GM19468 (cell line): ENCODE measurements around the gene CDC42BPB.

Source experiments
- ATAC-seq: cut with Tn5 transposase; IDR thresholded peaks from one replicate; pipeline ENCODE4 v1.9.1; 2021; ENCODE audit warnings: mild to moderate bottlenecking, moderate library complexity, moderate number of reproducible peaks; ENCODE audit not compliant: unreplicated experiment; ENCODE audit errors: extremely low read depth

Gene CDC42BPB

DNA sequence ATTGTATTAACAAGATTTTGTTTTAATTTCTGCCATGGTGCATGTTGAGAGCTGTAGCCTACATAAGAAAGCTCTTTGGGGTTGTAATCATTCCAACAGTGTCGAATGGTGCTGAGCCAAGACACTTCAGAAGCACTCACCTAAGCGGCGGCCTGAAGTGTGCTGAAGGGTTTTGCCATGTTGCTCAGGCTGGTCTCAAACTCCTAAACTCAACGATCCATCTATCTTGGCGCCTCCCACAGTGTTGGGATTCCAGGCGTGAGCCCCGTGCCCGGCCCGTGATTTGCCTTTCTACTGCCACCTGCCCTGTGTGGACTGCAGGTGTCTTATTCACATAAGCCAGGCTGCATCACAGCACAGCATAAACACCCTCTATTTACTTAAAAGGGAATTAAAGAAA lies 86.0 kb downstream of the CDC42BPB start:
- no peak for ATAC-seq

DNA sequence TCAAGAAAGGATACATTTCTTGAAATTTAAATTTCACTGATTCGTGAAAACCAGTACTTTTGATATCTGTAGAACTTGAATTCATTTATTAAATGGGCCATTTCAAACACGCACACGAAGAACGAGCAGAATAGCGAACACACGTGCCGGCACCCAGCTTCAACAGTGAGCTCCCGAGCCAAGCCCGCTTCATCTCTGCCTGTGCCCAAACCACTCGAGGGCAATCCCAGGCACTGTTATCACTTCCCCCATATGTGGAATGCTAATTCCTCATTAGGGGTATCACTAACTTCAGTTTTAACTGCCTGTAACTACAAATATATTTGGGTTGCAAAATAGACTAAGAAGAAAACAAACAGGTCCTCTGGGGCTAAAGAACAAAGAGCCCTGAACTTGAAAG lies 86.9 kb downstream of the CDC42BPB start:
- no peak for ATAC-seq

DNA sequence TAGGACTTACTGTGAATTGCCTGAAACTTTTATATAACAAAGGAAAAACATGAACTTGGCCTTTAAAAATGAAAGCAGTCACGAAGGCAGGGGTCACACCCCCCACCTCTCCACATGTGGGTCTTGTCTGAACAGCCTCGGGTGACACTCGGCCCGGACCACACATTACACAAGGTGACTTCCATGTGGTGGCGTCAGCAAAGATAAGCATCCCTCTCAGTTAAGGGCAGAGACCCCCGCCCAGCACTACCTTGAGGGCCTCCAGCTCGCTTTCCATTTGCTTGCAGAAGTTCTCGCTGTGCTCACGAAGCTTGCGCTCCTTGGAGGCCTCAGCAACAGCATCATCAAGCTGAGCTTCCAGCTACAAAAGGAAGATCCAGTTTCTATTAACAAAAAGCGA lies 87.4 kb downstream of the CDC42BPB start:
- no peak for ATAC-seq

DNA sequence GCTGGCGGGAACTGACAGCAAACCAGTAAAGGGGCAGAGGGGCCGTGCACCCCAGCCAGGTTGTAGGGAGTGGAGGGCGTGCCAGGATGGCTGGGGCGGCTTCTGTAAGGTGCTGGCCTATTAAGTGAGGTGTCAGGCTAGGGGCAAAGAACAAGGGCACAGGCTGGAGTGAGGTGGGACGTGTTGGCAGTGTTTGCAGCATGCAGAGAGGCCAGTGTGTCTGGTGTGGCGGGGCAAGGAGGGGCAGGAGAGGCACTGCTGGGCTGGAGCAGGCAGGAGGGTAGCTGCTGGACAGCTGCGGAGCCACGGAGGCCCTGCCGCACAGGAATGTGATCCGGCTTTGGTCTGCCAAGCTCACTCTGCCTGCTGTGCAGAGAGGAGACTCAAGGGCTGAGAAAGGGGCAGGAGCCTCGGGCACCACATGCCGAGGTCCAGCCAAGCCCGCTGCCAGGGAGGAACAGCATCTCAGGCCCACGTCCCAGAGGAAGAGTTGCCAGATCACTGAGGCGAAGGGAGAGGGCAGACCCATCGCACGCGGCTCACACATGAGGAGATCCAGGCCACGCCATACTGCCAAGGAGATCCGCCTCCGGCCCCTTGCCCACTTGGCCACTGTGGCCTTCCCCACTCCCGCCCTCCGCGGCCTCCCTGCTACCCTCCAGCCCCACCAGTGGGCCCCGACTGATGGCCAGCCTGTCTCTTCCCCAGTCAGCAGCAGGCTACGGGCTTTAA lies 88.1 kb downstream of the CDC42BPB start:
- no peak for ATAC-seq

DNA sequence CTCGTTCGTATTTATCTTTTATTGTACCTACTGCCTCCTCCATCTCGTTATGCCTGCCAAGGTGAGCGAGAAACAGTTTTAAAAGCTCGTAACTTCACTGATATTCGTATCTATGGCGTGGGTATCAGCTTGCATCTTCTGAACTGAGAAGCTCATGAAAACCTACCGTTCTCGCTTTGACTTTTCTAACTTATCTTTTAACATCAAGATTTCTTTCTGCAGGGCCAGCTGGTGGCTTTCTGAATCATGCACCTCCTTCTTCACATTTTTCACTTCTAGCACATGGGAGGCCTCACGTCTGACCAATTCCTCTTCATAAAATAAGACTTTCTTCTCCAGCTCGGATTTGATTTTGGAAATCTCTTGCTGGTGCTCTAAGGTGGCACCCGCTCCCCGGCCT lies 89.0 kb downstream of the CDC42BPB start:
- ATAC-seq = no peak

DNA sequence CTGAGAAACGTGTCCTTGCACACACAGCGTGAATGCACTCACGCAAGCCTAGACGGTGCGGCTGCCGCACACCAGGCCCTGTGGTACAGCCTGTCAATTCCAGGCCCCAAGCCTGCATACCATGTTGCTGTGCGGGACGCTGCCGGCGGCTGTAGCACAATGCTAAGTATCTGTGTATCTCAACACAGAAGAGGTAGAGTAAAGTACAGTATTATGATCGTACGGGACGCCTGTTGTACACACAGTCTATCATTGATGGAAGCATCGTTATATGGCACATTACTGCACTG lies 89.9 kb downstream of the CDC42BPB start:
- ATAC-seq = no peak

DNA sequence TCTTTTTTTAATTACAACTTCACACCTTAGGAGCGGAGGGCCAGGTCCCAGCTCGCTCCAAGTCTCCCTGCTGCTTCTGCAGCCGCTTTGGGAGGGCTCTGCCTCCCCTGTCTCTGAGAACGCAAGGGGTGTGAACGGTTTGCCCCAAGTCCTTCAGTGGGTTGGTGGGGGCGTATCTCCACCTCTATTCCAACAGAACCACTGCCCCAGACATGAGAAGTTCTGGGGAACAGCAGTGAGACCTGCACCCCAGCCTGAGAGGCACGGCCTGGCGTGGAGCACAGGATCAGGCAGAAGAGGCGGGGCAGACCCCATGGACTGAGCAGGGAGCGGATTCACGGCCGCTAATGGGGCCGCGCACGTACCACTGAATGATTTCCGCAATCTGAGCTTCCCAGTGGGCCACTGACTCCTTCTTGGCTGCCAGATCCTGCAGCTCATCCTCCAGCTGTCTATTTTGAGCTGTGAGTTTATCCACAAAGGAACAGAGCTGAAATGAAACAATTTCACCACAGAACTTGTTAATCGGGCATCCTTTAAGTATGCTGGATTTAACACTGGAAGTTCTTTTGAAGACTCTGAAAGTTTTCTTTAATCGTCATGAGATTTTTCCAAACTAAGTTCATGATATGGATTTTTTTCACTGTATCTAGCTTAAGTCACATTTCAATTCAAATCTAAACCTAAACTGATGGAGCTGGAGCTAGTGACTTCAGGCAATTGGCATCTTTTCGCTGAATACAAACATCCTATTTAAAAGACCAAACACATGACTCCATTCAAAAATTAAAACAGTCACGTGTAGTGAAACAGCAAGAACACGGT lies 90.5 kb downstream of the CDC42BPB start:
- ATAC-seq = no peak

DNA sequence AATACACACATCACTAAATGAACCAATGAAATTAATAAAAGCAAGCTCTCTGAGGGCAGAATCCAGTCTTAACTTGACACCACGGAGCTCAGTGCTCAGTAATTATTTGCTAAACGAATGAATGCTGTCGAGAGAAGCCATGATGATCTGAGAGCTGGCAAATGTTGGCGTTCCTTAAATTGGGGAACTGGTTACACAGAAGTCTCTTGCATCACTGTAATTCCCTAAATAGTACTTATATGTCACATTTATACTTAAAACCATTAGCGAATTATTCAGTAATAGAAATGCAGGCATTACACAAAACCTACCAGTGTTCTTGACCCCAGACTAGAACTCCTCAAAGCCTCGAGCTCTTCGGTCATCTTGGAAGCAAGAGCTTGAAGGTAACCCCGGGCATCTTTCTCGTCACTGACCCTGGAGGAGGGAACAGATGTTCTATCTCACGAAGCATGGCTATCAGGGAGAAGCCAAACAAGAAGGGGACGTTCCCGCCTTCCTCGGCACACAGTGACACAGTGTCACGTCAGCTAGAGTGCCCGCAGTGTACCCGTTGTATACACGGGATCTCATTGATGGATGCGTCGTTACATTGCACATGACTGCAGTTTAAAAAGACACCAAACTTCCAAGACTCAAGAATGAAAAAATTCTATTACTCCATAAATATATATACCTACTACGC lies 91.2 kb downstream of the CDC42BPB start:
- ATAC-seq = no peak

DNA sequence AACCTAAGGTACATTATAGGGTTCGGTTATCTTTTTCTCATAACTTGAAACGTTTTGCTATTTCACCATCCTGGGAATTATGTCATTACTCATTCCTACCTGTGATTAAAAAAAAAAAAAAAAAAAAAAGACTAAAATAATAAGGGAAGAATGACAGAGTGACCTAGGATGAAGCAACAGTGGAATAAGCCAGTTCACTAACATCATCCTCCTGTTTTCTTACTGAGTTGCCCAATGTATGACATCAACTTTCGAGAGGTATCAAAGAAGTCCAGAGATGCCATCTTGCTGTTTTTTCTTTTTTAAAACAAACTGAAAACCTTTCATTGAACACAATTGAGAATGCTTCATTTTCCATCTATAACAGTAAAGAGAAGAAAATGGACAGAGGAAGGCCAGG lies 92.1 kb downstream of the CDC42BPB start:
- ATAC-seq = no peak

DNA sequence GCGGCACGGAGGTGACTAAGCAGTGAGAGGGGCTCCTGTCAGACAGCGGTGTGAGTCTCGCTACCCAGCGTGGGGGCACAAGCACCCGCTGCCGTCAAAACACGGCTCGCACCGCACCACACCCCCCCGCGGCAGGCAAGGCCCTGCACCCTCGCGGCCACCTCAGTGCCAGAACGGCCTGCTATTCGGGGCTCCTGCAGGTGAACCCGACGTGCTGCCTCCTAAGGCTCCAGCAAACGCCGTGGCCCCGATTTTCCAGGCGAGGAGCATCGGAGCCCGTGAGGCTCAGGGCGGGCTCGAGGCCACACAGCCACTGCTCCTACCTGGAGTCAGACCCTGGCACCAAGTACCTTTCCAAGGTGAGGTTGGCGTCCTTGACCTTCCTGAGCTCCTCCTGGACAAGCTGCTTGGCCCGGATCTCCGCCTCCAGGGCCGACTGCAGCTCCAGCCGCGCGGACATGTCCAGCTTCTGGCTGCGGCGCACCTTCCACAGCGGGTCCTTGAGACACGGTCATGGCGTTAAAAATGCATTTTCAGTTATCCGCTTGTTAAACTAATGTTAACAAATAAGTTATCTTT lies 93.1 kb downstream of the CDC42BPB start:
- no peak for ATAC-seq

DNA sequence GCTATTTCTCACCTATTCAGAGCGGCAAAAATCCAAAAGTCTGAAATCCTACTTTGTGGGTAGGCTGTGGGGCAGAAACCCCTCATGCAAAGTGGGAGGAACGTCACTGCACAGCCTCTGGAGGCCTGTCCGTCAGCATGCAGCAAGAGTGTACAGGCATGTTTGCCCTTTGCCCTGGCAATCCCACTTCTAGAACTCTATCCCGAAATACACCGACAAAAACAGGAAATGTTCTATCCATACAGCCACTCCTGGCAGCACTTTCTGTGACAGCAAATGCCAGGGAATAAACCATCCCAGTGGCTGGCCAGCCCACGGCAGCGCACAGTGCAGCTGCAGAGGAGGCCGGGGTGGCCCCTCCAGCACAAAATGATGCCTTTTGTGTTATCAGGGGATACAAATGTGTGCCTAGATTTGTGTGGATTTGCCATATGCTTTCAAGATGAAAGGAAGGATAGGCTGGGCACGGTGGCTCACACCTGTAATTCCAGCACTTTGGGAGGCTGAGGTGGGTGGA lies 95.2 kb downstream of the CDC42BPB start:
- ATAC-seq = no peak

DNA sequence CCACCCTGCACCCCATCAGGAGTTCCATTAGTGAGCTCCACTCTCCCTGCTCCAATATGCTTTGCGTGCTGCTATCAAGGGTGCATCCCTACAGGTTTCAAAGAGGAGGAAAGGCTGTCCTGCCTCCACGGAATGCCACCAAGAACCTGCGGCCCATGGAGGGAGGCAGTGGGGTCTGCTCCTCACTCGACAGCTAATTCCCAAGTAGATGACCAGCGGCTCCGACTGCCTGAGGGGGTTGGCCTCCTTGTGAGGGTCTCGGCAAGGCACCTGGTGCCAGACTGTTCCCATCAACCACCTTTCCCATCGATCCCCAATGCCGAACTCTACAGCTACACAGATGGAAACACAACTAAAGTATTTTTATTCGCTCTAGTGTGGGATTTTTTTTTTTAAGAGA lies 98.9 kb downstream of the CDC42BPB start:
- ATAC-seq = no peak

DNA sequence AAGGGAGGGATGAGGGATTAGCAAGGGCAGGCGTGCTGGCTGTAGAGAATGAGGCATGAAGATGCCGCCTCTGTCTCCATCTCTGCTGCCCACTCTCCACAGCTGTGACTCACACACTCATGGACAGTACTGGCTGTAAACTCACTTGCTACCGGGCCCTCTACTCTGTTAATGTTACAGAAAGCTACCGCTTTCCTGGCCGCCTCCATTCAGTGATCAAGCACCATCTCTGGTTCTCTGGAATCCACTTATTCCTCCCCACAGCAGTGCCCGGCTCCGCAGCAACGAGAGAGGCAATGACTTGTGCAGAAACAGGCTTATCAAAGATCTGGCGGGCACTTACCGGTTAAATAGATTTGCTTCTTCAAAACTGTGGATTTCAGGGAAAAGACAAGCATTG lies 100.1 kb downstream of the CDC42BPB start:
- no peak for ATAC-seq

DNA sequence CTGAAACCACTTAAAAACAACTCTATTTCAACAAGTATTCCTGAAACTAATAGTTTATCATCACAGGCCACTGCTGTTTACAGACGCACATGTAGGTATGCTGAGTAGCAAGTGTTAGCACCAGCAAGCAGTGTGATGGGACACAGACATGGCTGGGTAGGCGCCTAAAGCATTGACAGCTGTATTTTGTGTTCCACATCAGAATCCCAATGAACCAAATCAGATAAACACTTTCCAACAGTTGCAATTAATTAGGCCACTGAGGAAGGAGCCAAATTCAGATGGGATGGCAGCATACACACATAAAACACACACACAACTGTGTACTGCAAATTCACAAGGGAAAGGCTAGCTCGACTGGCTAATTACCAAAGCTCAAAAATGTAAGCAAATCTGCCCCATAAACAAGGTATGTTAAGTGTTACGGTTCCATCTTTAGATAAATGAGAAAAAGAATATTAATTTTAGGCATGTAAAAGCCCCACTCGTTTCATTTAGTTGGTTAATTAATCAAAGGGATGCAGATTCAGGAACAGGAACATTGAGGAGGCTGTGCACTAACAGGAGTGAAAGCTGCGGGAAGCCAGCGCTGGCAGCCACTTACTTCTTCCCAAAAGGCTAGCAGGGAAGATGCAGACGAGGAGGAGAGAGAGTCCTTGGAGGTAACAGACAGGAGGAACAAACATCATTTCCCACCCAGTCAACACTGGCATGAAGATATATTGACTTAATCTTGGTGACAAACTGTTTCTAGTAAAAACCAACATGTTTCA lies 101.5 kb downstream of the CDC42BPB start:
- ATAC-seq = no peak

DNA sequence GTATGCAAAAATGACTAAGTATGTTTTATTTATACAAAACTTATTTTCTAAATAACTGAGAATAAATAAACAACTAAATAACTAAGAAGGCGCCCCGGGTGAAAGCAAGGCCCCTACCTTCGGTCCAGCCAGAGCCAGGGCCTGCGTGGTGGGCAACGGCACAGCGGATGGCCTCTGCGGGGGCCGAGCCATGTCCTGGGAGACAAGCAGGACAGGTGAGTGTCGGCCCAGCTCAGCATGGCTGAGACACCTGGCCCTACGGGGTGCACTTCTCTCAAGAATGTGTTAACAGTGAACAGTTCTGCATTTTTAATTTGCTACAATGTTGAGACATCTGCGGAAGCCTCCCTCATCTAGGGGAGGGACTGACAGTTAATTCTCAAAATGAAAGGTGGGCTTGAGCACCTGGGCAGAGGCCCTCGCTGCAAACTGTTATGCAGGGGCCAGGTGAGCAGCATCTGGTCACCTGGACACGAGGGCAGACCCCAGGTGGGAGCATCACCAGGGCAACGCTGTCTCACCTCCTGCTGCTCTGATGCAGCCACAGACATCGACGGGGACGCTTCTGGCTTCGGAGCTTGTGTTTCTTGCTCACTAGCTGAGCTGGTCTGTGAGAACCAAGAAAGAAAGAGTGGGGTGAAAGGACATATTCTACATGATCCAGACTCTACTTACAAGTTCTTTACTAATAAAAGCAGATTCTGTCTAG lies 103.1 kb downstream of the CDC42BPB start:
- ATAC-seq = no peak

DNA sequence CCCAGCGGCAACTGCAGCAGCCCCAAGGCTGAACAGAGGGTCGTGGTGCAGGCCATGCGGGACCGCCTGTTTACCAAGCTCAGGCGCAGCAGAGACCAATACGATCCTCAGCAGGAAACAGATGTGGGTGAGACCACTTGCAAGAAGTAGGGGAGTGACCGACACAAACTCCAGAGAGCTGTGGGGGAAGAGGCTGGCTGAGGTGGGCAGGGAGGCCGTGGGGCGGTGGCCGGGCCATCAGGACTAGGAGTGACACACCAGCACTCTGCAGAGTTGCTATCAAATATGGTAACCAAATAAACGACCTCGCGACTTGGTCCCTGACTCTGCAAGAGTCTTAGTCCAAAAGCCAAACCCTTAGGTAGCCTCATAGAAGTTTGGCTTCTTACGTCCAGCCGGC lies 104.2 kb downstream of the CDC42BPB start:
- ATAC-seq = no peak

DNA sequence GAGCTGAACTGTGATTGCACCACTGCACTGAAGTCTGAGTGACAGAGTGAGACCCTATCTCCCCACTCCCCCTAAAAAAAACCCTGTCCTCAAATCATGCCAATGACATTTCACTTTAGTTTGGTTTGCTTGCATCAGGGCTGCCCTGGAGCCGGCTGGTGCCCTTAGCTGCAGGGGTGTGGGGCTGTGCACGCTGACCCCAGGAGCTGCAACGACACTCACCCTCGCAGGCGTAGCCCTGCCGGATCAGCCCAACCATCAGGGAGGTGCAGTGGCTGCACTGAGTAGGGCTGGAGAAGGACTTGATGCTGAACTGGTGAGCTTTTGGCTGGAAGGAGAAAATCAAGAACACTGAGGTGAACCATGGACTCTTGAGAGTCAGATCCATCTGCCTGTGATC lies 105.1 kb downstream of the CDC42BPB start:
- no peak for ATAC-seq

DNA sequence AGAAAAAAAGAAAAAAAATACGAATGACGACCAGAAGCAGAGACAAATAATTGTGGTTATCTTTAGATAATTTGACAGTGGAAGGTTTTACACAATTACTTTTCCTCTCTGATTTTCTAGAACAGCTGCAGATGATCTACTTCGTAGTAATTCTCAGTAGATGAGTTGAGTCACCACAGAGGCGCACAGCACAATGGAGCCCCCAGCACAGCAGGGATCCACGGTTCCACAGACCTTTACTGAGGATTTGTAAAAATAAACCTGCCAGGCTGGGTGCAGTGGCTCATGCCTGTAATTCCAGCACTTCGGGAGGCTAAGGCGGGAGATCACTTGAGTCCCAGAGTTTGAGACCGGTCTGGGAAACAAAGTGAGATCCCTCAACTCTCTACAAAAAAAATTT lies 105.5 kb downstream of the CDC42BPB start:
- no peak for ATAC-seq

DNA sequence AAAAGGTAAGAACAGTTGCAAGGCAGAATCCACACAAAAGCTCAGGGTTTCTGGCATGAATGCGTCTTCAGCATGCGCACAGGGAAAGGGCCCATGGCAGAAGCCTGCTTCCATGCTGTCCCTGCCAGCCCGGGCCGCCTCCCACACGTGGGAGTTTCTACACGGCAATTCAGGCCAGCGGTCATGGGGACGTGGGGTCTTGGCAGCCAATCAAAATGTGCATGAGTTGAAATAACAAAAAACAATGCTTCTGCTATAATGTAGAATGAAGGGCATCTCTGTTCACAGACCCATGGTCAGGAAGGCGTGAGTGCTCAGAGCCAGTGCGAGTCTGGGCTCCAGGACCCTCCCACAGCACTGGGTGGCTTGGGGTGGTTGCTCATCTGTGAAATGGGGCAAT lies 106.3 kb downstream of the CDC42BPB start:
- no peak for ATAC-seq
